GM13976 (cell line): ENCODE results near the gene OARD1.

Experiments used
- DNase-seq: peaks from one replicate; pipeline ENCODE4 v3.0.0; 2012; ENCODE audit warnings: low spot score
- in situ Hi-C: fragments of 300-500 bp; cut with MboI; formaldehyde crosslinking; loops from one replicate; pipeline ENCODE4 v1.12.0; 2022; ENCODE audit warnings: low sequenced_read_pairs, mixed read lengths, inconsistent platforms; ENCODE audit not compliant: unreplicated experiment
- TF ChIP-seq, protein P1 (sequence below): IDR thresholded peaks from 2 replicates; pipeline ENCODE4 v1.5.1; 2012; ENCODE audit warnings: borderline replicate concordance, mild to moderate bottlenecking; ENCODE audit not compliant: insufficient read depth; ENCODE audit errors: extremely low read depth, missing control alignments, control extremely low read depth

Gene OARD1

GRCh38 chr6:41071501-41071922, 644 bp downstream of the OARD1 start:
- TF ChIP-seq, protein P1, sequence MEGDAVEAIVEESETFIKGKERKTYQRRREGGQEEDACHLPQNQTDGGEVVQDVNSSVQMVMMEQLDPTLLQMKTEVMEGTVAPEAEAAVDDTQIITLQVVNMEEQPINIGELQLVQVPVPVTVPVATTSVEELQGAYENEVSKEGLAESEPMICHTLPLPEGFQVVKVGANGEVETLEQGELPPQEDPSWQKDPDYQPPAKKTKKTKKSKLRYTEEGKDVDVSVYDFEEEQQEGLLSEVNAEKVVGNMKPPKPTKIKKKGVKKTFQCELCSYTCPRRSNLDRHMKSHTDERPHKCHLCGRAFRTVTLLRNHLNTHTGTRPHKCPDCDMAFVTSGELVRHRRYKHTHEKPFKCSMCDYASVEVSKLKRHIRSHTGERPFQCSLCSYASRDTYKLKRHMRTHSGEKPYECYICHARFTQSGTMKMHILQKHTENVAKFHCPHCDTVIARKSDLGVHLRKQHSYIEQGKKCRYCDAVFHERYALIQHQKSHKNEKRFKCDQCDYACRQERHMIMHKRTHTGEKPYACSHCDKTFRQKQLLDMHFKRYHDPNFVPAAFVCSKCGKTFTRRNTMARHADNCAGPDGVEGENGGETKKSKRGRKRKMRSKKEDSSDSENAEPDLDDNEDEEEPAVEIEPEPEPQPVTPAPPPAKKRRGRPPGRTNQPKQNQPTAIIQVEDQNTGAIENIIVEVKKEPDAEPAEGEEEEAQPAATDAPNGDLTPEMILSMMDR, result no peak
- in situ Hi-C loops, result no loop called here
- no peak for DNase-seq

- peak; percentile 36 for DNase-seq
- in situ Hi-C loops, result no loop called here
- TF ChIP-seq, protein P1, result peak; percentile 74
Measured at GRCh38 chr6:41066867-41067304, 5.3 kb downstream of the OARD1 start.

DNA sequence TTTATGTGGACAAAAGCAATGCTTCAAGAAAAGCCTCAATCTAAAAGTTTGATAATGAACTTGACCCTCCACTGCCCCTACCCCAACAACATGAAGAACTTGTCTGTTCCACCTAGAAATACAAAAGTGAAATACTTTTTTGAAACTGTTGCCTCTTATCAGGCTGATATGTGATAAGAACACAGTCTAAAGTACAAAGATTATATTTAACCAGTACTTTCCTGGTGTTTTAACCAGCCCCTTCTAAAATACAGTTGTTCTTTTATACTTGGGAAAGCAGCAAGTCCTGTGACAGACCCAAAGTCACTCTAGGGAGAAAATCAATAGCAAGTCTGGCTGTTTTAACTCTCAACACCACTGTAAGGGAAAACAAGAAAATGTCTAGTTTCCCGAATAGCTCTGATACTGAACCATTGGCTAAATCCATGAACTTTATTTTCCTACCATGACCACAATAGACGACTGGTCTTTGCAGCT, 6.6 kb downstream of the OARD1 start:
- in situ Hi-C loops, result no loop called here
- DNase-seq, result no peak
- TF ChIP-seq, protein P1, result no peak

DNA sequence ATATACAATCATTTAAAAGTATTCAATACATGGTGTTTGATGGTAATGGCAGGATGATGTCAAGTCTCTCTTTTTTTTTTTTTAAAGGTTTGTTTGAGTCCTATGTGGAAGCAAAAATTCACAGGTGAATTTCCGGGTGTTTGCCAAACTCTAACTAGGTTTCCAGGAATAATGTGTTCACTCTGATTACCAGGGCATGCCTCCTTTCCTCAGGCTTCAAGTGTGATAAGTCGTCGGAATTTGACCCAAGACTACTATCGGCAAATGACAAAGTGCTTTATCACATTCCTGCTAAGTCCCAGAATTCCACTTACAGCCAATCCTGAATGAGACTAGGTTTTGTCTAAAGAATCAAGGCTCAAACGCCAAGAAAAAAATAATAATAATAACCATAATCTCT, 7.3 kb downstream of the OARD1 start:
- in situ Hi-C loops, result no loop called here
- TF ChIP-seq, protein P1, result no peak
- no peak for DNase-seq

- no peak for DNase-seq
- in situ Hi-C loops, result no loop called here
Measured at GRCh38 chr6:41063884-41064285, 8.3 kb downstream of the OARD1 start.

DNA sequence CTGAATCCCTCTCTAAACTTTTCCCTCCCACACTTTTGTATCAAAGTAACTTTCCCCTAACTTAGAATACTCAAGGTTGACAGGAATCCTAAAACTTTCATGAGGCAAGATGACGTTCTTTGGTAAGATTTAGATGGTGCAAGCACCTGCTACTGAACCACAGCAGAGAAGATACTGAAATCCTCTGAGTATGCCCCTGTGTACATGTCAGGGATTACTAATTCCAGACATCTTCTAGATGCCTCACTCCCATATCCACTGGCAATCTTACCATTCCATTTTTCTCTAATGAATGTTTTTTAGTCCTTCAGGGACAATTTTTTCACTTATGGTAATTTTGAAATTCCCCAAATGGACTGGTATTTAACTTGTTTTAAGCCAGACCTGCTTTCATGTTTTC, 10.1 kb downstream of the OARD1 start:
- in situ Hi-C loops, result no loop called here
- no peak for DNase-seq
- TF ChIP-seq, protein P1, result no peak

More at GRCh38 chr6:41063884-41064285, 8.3 kb downstream of the OARD1 start:
- TF ChIP-seq, protein P1, result no peak

DNA sequence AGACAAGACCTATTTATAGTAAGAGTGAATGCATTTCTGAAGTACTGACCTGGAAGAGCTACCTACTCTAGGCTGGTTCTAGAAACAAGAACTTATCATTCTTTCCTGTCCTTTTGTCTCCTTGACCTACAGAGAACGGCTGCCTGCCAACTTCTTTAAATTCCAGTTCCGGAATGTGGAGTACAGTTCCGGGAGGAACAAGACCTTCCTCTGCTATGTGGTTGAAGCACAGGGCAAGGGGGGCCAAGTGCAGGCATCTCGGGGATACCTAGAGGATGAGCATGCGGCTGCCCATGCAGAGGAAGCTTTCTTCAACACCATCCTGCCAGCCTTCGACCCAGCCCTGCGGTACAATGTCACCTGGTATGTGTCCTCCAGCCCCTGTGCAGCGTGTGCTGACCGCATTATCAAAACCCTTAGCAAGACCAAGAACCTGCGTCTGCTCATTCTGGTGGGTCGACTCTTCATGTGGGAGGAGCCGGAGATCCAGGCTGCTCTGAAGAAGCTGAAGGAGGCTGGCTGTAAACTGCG, 10.9 kb downstream of the OARD1 start:
- TF ChIP-seq, protein P1, result no peak
- in situ Hi-C loops, result no loop called here
- DNase-seq, result no peak
